IPS DF 6.9 (cell line): ENCODE results near the gene MUC5AC.
"Not testable (repeated sequence)": the region's sequence is repeated elsewhere in the genome, so short reads cannot be mapped to it uniquely, and the experiment has no call there.

Experiments used
- DNase-seq: peaks from one replicate; pipeline ENCODE4 v3.0.0-alpha.2; 2013; ENCODE audit warnings: low read depth, low spot score
- H3K27ac ChIP-seq: one replicate; pipeline ENCODE4 v1.5.1; 2013; ENCODE audit warnings: low read length, control low read depth
- H3K27me3 ChIP-seq: 2 replicates; pipeline ENCODE4 v1.6.1; 2013; ENCODE audit warnings: mild to moderate bottlenecking, low read length; ENCODE audit not compliant: control insufficient read depth, insufficient read depth
- H3K36me3 ChIP-seq: 2 replicates; pipeline ENCODE4 v1.6.1; 2013; ENCODE audit warnings: low read length; ENCODE audit not compliant: control insufficient read depth, insufficient read depth
- H3K4me1 ChIP-seq: 2 replicates; pipeline ENCODE4 v1.6.1; 2013; ENCODE audit warnings: low read length; ENCODE audit not compliant: control insufficient read depth, insufficient read depth
- H3K4me3 ChIP-seq: 2 replicates; pipeline ENCODE4 v1.5.1; 2013; ENCODE audit warnings: mild to moderate bottlenecking, low read length
- H3K9me3 ChIP-seq: 2 replicates; pipeline ENCODE4 v1.6.1; 2013; ENCODE audit warnings: low read length, inconsistent platforms; ENCODE audit not compliant: control insufficient read depth, insufficient read depth
- WGBS: extraction: QIAGEN DNeasy Blood & Tissue Kit; methylation state at CpG from one replicate; pipeline ENCODE4 v1.1.7; 2013; ENCODE audit warnings: mixed read lengths, missing lambda C conversion rate; ENCODE audit not compliant: insufficient read length, insufficient coverage; 5-methylcytosine and 5-hydroxymethylcytosine counted together

The MUC5AC gene

DNA sequence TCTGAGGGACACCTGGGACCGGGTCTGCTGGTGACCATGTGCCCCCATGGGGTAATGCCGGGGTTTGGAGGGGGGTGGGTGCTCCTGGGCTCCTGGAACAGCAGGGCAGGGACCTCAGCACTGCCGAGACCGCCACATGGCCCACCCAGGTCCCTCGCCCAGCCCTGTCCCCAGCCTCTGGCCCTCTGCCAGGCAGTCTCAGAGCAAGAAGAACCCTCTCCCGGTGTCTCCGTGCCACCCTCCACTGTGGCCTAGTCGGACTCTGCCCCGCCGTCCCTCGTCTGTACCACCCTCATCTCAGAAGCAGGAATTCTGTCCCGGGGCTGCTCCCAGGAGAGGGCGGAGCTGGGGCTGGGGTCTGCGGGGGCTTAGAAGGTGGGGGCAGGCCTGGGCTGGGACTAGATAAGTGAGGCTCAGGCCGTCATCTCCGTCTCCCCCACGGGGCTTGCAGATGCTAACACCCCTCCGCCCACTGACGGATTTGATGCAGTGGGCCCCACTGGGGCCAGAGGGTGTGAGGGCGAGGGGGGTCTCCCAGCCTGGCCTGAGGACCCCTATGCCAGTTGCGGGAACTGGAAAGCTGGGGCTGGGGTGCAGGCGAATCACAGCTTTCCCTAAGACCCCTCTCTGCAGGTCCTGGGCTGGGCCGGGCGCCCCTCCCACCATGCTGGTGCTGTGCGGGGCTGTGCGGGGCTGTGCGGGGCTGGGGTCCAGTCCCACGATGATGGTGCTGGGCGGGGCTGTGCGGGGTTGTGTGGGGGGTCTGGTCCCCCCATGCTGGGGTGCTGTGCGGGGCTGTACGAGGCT, 1.1 kb downstream of the MUC5AC start:
- no peak for DNase-seq
- Histone ChIP-seq H3K27me3 (no peaks in the 10 kb centered on the region), H3K4me3 (no peak overlapping the region), H3K27ac (no peak overlapping the region), H3K9me3 (no peaks in the 10 kb centered on the region), H3K4me1 (no peaks in the 10 kb centered on the region), H3K36me3 (no peaks in the 10 kb centered on the region)
- no CpG with 5 or more reads among the region's 32 CpGs for WGBS

- not testable (repeated sequence) for H3K9me3 ChIP-seq, H3K27ac ChIP-seq, H3K27me3 ChIP-seq, H3K4me3 ChIP-seq, DNase-seq, H3K4me1 ChIP-seq, H3K36me3 ChIP-seq
- WGBS: no CpG with 5 or more reads among the region's 24 CpGs
Measured at GRCh38 chr11:1159488-1160220, 1.9 kb downstream of the MUC5AC start.

- no peaks in the 10 kb centered on the region for H3K27me3 ChIP-seq
- WGBS: no CpG with 5 or more reads among the region's 32 CpGs
- DNase-seq: no peak
- H3K4me1 ChIP-seq: no peaks in the 10 kb centered on the region
- H3K36me3 ChIP-seq: no peaks in the 10 kb centered on the region
- H3K4me3 ChIP-seq: no peak overlapping the region
- no peak overlapping the region for H3K27ac ChIP-seq
- peaks cover under 1% of the 10 kb centered on the region; the same call in 1 of the 2 replicates for H3K9me3 ChIP-seq
Measured at GRCh38 chr11:1160231-1161101, 2.7 kb downstream of the MUC5AC start.

DNA sequence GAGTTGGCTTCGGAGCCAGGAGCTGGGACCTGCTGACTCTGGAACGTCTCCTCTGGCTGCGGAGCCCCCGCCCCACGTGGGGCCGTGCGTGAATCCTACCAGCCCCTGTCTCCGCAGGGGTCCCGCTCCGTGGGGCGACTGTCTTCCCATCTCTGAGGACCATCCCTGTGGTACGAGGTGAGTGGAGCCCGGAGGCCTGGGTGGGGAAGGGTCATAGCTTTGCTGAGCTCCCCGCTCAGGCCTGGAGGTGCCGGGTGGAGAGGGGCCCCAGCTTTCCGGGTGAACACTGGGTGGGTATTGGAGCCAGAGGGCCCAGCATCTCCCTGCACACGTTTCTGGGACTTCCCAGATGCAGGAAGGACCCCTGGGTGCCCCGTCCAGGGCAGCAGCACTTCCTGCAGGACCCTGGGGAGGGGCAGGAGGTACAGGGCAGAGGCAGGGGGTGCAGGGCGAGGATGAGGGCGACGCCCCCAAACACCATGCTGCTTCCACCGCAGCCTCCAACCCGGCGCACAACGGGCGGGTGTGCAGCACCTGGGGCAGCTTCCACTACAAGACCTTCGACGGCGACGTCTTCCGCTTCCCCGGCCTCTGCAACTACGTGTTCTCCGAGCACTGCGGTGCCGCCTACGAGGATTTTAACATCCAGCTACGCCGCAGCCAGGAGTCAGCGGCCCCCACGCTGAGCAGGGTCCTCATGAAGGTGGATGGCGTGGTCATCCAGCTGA, 3.8 kb downstream of the MUC5AC start:
- no peak overlapping the region for H3K27ac ChIP-seq
- peaks cover 2% of the 10 kb centered on the region; the same call in 1 of the 2 replicates for H3K9me3 ChIP-seq
- H3K4me3 ChIP-seq: no peak overlapping the region
- WGBS: no CpG with 5 or more reads among the region's 42 CpGs
- H3K4me1 ChIP-seq: no peaks in the 10 kb centered on the region
- H3K27me3 ChIP-seq: no peaks in the 10 kb centered on the region
- no peak for DNase-seq
- no peaks in the 10 kb centered on the region for H3K36me3 ChIP-seq

- no peak overlapping the region for H3K27ac ChIP-seq
- WGBS: no CpG with 5 or more reads among the region's 21 CpGs
- H3K27me3 ChIP-seq: no peaks in the 10 kb centered on the region
- no peak for DNase-seq
- H3K9me3 ChIP-seq: peaks cover 2% of the 10 kb centered on the region; the same call in 1 of the 2 replicates
- H3K4me1 ChIP-seq: no peaks in the 10 kb centered on the region
- H3K36me3 ChIP-seq: no peaks in the 10 kb centered on the region
- H3K4me3 ChIP-seq: no peak overlapping the region
Measured at GRCh38 chr11:1162138-1162475, 4.4 kb downstream of the MUC5AC start.

DNA sequence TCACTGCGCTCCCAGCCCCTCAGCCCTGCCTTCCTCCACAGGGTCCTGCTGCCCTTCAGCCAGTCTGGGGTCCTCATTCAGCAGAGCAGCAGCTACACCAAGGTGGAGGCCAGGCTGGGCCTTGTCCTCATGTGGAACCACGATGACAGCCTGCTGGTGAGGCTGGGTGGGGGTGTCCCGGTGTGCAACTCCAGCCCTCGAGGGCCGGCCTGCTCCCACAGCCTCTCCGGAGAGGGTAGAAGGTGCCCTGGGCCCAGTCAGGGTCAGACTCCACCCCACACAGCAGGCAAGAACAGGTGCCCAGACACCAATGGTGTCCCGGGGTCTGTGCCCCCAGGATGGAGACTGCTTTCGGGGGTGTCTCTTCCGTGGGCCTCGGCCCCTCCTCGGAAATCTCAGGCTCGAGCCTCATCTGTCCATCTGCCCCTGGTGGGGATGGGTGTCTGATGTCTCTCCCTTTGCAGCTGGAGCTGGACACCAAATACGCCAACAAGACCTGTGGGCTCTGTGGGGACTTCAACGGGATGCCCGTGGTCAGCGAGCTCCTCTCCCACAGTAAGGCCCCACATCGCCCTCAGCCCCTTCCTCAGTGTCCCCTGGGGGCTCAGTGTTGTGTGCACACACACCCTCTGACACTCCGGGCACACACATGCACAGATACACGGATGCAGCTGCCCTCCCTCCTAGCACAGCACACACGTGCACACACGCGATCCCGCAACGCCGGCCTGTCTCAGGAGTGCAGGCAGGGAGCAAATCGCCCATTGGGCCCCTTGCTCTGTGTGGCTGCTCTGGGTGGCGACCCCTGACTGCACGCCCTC, 4.9 kb downstream of the MUC5AC start:
- Histone ChIP-seq H3K9me3 (peaks cover 2% of the 10 kb centered on the region; the same call in 1 of the 2 replicates), H3K4me1 (no peaks in the 10 kb centered on the region), H3K27me3 (no peaks in the 10 kb centered on the region), H3K27ac (no peak overlapping the region), H3K4me3 (no peak overlapping the region), H3K36me3 (no peaks in the 10 kb centered on the region)
- WGBS: no CpG with 5 or more reads among the region's 28 CpGs
- no peak for DNase-seq

- Histone ChIP-seq H3K27me3 (no peaks in the 10 kb centered on the region), H3K4me3 (no peak overlapping the region), H3K27ac (no peak overlapping the region), H3K9me3 (peaks cover 2% of the 10 kb centered on the region; the same call in 1 of the 2 replicates), H3K4me1 (no peaks in the 10 kb centered on the region), H3K36me3 (no peaks in the 10 kb centered on the region)
- no peak for DNase-seq
- WGBS: no CpG with 5 or more reads among the region's 13 CpGs
Measured at GRCh38 chr11:1163321-1163910, 5.7 kb downstream of the MUC5AC start.

GRCh38 chr11:1163911-1164735, 6.4 kb downstream of the MUC5AC start:
- no CpG with 5 or more reads among the region's 28 CpGs for WGBS
- H3K27me3 ChIP-seq: no peaks in the 10 kb centered on the region
- no peaks in the 10 kb centered on the region for H3K36me3 ChIP-seq
- no peak for DNase-seq
- no peak overlapping the region for H3K27ac ChIP-seq
- peaks cover 3% of the 10 kb centered on the region for H3K9me3 ChIP-seq
- no peaks in the 10 kb centered on the region for H3K4me1 ChIP-seq
- H3K4me3 ChIP-seq: no peak overlapping the region
